ENCODE data around the gene MAML3. TPM values are rescaled to one million over a fixed set of nuclear protein-coding genes. Genes with fewer than 3 reads are reported as not detected.

MAML3 gene
- total and polyA plus RNA-seq, 2 of the 13 experiments (the other 11 are each of a cell fraction or from before 2014, with no cell fraction given), result 0.05 to 0.13 TPM

DNA sequence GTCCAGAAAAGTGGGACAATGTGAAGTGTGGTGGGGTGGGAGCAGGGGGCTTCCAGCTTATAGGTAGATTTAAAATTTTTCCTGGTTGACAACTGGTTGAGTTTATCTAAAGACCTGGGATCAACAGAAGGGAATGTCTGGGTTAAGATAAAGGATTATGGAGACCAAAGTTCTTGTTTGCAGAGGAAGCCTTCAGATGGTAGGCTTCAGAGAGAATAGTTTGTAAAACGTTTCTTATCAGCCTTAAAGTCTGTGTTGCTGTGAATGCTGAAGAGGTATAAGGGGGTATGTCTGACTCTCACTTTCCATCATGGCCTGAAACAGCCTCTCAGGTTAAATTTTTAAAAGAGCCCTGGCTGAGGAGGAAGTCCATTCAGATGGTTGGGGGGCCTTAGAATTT is 467.9 kb downstream of the MAML3 start:
- POLR2A ChIA-PET, result interaction anchor here (5.2 kb wide), 1 partner anchor 20 kb away, joined by 29 read pairs; the partner anchor contains the start of gene MGST2
- in situ Hi-C loops (cut with HindIII; ENCODE audit: extremely low pct_ligation_motif_present, low pct_unique_long_range_greater_than_20kb) (no loop called here), intact Hi-C loops (cut with micrococcal nuclease; ENCODE audit: unreplicated experiment) (no loop called here)
- BruUV-seq (replicated peaks), result no TSS peak
- TF ChIP-seq CTCF (CRISPR knock-in tag; IDR thresholded peaks at IDR 0.05) (no peak), ARNTL (CRISPR knock-in tag; IDR thresholded peaks at IDR 0.05) (no peak), ZNF556 (CRISPR knock-in tag; IDR thresholded peaks at IDR 0.05; ENCODE audit: borderline replicate concordance) (no peak), NFYB (CRISPR knock-in tag; IDR thresholded peaks at IDR 0.05) (no peak), CREM (IDR thresholded peaks at IDR 0.05) (no peak), CREM (CRISPR knock-in tag; IDR thresholded peaks at IDR 0.05) (no peak), NPAS2 (CRISPR knock-in tag; IDR thresholded peaks at IDR 0.05; ENCODE audit: borderline replicate concordance) (no peak), FOXK1 (CRISPR knock-in tag; IDR thresholded peaks at IDR 0.05; ENCODE audit: borderline replicate concordance, low read depth) (no peak), PHF21A (CRISPR knock-in tag; IDR thresholded peaks at IDR 0.05) (no peak), SNAPC5 (CRISPR knock-in tag; IDR thresholded peaks at IDR 0.05; ENCODE audit: borderline replicate concordance) (no peak), NFIB (CRISPR knock-in tag; IDR thresholded peaks at IDR 0.05; ENCODE audit: borderline replicate concordance) (no peak), NR1H2 (CRISPR knock-in tag; IDR thresholded peaks at IDR 0.05; ENCODE audit: borderline replicate concordance, low read depth) (no peak), ZNF263 (CRISPR knock-in tag; IDR thresholded peaks at IDR 0.05) (no peak)
- TF ChIP-seq, protein P1, sequence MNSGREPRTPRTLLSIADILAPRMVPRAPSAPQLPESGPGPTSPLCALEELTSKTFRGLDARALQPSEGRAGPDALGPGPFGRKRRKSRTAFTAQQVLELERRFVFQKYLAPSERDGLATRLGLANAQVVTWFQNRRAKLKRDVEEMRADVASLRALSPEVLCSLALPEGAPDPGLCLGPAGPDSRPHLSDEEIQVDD (CRISPR knock-in tag; IDR thresholded peaks at IDR 0.05; ENCODE audit: borderline replicate concordance), result no peak
- Histone ChIP-seq H3K27me3 (ENCODE audit: control insufficient read depth in 1 of 2, insufficient read depth in 2 of 2, low read length in 2 of 2) (no peaks in the 10 kb centered on the region), H4K20me1 (ENCODE audit: insufficient read depth, low read length) (peaks cover 48% of the 10 kb centered on the region), H3K4me1 (ENCODE audit: insufficient read depth, low read length) (peaks cover 99% of the 10 kb centered on the region), H3K79me2 (ENCODE audit: insufficient read depth, low read length) (peaks cover 81% of the 10 kb centered on the region), H3K4me3 (replicated peaks in 1 of 3; ENCODE audit: insufficient read depth in 1 of 3, low read depth in 2 of 3, low read length in 3 of 3) (no peak overlapping the region), H3K4me2 (ENCODE audit: low read depth, low read length) (no peak overlapping the region), H3K27ac (ENCODE audit: extremely low read length, insufficient read depth, low read length) (peak overlapping the region; percentile 97), H2AFZ (ENCODE audit: low read length) (no peak overlapping the region), H3K9ac (ENCODE audit: insufficient read depth, low read depth, low read length) (no peak overlapping the region), H3K36me3 (replicated peaks in 1 of 2; ENCODE audit: control insufficient read depth in 1 of 2, insufficient read depth in 2 of 2, low read length in 2 of 2) (peaks cover 19 to 59% of the 10 kb centered on the region in 2 experiments; a peak in 4 of 5 replicates), H3K9me3 (ENCODE audit: low read length) (no peaks in the 10 kb centered on the region)
- CTCF ChIA-PET (ENCODE audit: low intra/inter-chr PET ratio, low total read pairs), result no interaction called here
- DNase-seq (ENCODE audit: low spot score) (no peak), FAIRE-seq (no peak), ATAC-seq (no peak)
- 22% methylated on average over 1 of the region's 1 CpG for WGBS (ENCODE audit: low lambda C conversion rate)

Measured in HepG2 (cell line).